PC-3 (cell line): ENCODE results near the gene LATS2. TPM values are rescaled to one million over a fixed set of nuclear protein-coding genes. Genes with fewer than 3 reads are reported as not detected.

Experiments used
- ATAC-seq: fragments of 200-7000 bp; cut with Tn5 transposase; 2 replicates; pipeline ENCODE4 v1.9.1; 2020; ENCODE audit warnings: mild to moderate bottlenecking, moderate library complexity
- BruUV-seq: library from RNA; stranded (reverse); fragments of 400-500 nt; replicated peaks from 2 replicates; lab custom pipeline; 2021; lab: Mats Ljungman, UMichigan
- CTCF ChIA-PET: fragments of 300-600 bp; sonication (Branson Sonifier 250); formaldehyde crosslinking; loops from one replicate; lab custom pipeline; 2022; ENCODE audit warnings: antibody characterized with exemption; lab: Charles Lee
- POLR2A ChIA-PET: fragments of 300-600 bp; sonication (Branson Sonifier 250); formaldehyde crosslinking; loops from one replicate; lab custom pipeline; 2022; ENCODE audit warnings: antibody characterized with exemption; ENCODE audit not compliant: unreplicated experiment; lab: Charles Lee
- DNase-seq: peaks from one replicate; pipeline ENCODE4 v3.0.0-alpha.2; 2015
- H2AFZ ChIP-seq: fragments of 300-600 bp; sonication (generic); 2 replicates; pipeline ENCODE4 v1.6.0; 2016; ENCODE audit warnings: antibody characterized with exemption, low read length
- H3F3A ChIP-seq: fragments of 300-600 bp; sonication (generic); one replicate; pipeline ENCODE4 v1.6.0; 2017; ENCODE audit warnings: antibody characterized with exemption, low read length, control low read depth, mild to moderate bottlenecking; ENCODE audit not compliant: unreplicated experiment
- H3K27ac ChIP-seq: fragments of 300-600 bp; sonication (generic); 2 replicates; pipeline ENCODE4 v1.5.1; 2016; ENCODE audit warnings: mild to moderate bottlenecking, low read length
- H3K27me3 ChIP-seq: fragments of 300-600 bp; sonication (generic); 2 replicates; pipeline ENCODE4 v1.6.1; 2016; ENCODE audit warnings: low read length, mixed read lengths
- H3K36me3 ChIP-seq: fragments of 300-600 bp; sonication (generic); 2 replicates; pipeline ENCODE4 v1.6.1; 2016; ENCODE audit warnings: low read depth, mixed run types, low read length, mixed read lengths
- H3K4me1 ChIP-seq: fragments of 300-600 bp; sonication (generic); 2 replicates; pipeline ENCODE4 v1.5.1; 2016; ENCODE audit warnings: low read length; ENCODE audit not compliant: insufficient read depth
- H3K4me2 ChIP-seq: fragments of 300-600 bp; sonication (generic); 2 replicates; pipeline ENCODE4 v1.6.0; 2016; ENCODE audit warnings: low read length
- H3K4me3 ChIP-seq: fragments of 300-600 bp; sonication (generic); 2 replicates; pipeline ENCODE4 v1.5.1; 2016; ENCODE audit warnings: mild to moderate bottlenecking, low read length, mixed read lengths
- H3K79me2 ChIP-seq: fragments of 300-600 bp; sonication (generic); 2 replicates; pipeline ENCODE4 v1.6.1; 2017; ENCODE audit warnings: low read length, mixed read lengths
- H3K9ac ChIP-seq: fragments of 300-600 bp; sonication (generic); 2 replicates; pipeline ENCODE4 v1.6.0; 2016; ENCODE audit warnings: mild to moderate bottlenecking, low read length
- H3K9me2 ChIP-seq: fragments of 300-600 bp; sonication (generic); replicated peaks from 2 replicates; pipeline ENCODE4 v1.6.1; 2016; ENCODE audit warnings: mixed run types, low read length, mixed read lengths
- H3K9me3 ChIP-seq: fragments of 300-600 bp; sonication (generic); 2 replicates; pipeline ENCODE4 v1.6.1; 2016; ENCODE audit warnings: low read length, mixed read lengths
- H4K20me1 ChIP-seq: fragments of 300-600 bp; sonication (generic); 2 replicates; pipeline ENCODE4 v1.6.1; 2016; ENCODE audit warnings: low read length, mixed read lengths
- CTCF ChIP-seq: fragments of 300-600 bp; sonication (generic); conservative IDR thresholded peaks from 2 replicates; pipeline ENCODE4 v1.5.1; 2017; ENCODE audit warnings: antibody characterized with exemption, low read depth, mild to moderate bottlenecking, low read length
- EZH2 ChIP-seq: fragments of 300-600 bp; sonication (generic); IDR thresholded peaks from one replicate; pipeline ENCODE4 v1.6.1; 2017; ENCODE audit warnings: antibody characterized with exemption, mild to moderate bottlenecking, low read length; ENCODE audit not compliant: unreplicated experiment
- EZH2phosphoT487 ChIP-seq: fragments of 300-600 bp; sonication (generic); IDR thresholded peaks from 2 replicates; pipeline ENCODE4 v1.6.1; 2018; ENCODE audit warnings: mild to moderate bottlenecking, antibody characterized with exemption, low read length, borderline replicate concordance
- intact Hi-C: fragments of 100-400 bp; cut with micrococcal nuclease; formaldehyde crosslinking; loops from 2 replicates; pipeline ENCODE4 v1.9.0; 2023
- total RNA-seq: library from RNA; depleted of rRNA; stranded (reverse); fragments of >200 nt; gene quantifications from 2 replicates; pipeline ENCODE4 v1.2.3, GENCODE V29; 2014

Gene LATS2
- total RNA-seq, 1 experiment from 2014 or later: 11.0 TPM

- H3K9ac ChIP-seq: no peak overlapping the region
- no peak for ATAC-seq
- H3K9me3 ChIP-seq: no peaks in the 10 kb centered on the region
- ChIA-PET POLR2A (no interaction called here), CTCF (no interaction called here)
- TF ChIP-seq CTCF (no peak), EZH2 (no peak), EZH2phosphoT487 (no peak)
- H3K4me1 ChIP-seq: no peaks in the 10 kb centered on the region
- H3K4me3 ChIP-seq: no peak overlapping the region
- BruUV-seq: no TSS peak
- H3K36me3 ChIP-seq: no peaks in the 10 kb centered on the region
- H3F3A ChIP-seq: no peaks in the 10 kb centered on the region
- H3K4me2 ChIP-seq: no peak overlapping the region
- peaks cover 66% of the 10 kb centered on the region for H3K79me2 ChIP-seq
- DNase-seq: no peak
- H3K27ac ChIP-seq: no peak overlapping the region
- no peaks in the 10 kb centered on the region for H3K9me2 ChIP-seq
- no peak overlapping the region for H2AFZ ChIP-seq
- H3K27me3 ChIP-seq: no peaks in the 10 kb centered on the region
- intact Hi-C loops: no loop called here
- H4K20me1 ChIP-seq: peaks cover 4% of the 10 kb centered on the region; the same call in 1 of the 2 replicates
Observed at GRCh38 chr13:21008026-21008425, 53.4 kb downstream of the LATS2 start.

DNA sequence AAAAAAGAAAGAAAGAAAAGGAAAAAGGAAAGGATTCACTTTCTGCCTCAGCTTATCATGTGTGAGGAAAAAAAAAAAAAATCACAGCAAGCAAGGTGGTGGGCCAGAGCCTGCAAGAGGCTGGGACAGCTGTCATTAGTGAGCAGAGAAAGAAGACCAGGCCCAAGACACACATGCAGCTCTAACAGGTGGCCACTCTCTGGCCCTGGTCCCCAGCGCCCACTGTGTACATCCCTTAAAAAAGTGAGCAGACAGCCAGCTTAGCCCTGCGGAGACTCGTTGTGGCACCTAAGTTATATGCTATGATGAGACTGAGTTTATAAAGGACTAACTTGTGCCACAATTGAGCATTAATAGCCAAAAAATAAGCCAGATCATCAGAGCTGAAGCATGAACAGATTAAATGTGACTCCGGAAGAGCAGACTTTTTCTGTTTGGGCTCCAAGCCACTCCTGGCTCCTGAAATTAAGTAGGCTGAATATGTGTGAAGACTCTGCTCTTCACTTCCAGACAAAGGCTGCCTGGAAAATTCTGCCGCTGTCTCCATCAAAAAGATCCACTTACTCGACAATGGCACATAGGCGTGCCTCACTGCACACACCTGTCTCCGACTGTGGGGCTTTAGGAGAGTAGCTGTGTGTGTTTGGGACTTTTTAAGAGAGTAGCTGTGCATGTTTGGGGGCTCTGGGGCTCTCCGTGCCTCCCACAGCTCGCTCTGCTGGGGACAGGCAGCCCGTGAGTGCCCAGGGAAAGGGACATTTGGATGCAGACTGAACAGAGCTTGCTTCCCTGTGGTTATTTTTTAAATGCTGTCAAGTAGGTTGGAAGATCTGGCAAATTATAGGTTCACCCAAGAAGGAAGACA is 55.0 kb downstream of the LATS2 start:
- POLR2A ChIA-PET: no interaction called here
- no peaks in the 10 kb centered on the region for H3K36me3 ChIP-seq
- no peaks in the 10 kb centered on the region for H3K27me3 ChIP-seq
- no TSS peak for BruUV-seq
- H4K20me1 ChIP-seq: peaks cover 4% of the 10 kb centered on the region; the same call in 1 of the 2 replicates
- H3F3A ChIP-seq: no peaks in the 10 kb centered on the region
- no peak overlapping the region for H3K9ac ChIP-seq
- H3K27ac ChIP-seq: no peak overlapping the region
- H3K9me2 ChIP-seq: no peaks in the 10 kb centered on the region
- peaks cover 50% of the 10 kb centered on the region for H3K79me2 ChIP-seq
- CTCF ChIA-PET: no interaction called here
- H3K4me3 ChIP-seq: no peak overlapping the region
- DNase-seq (no peak), ATAC-seq (no peak)
- H3K4me2 ChIP-seq: no peak overlapping the region
- no peaks in the 10 kb centered on the region for H3K4me1 ChIP-seq
- no peak overlapping the region for H2AFZ ChIP-seq
- intact Hi-C loops: no loop called here
- no peaks in the 10 kb centered on the region for H3K9me3 ChIP-seq
- TF ChIP-seq CTCF (no peak), EZH2phosphoT487 (no peak), EZH2 (no peak)

- Histone ChIP-seq H3F3A (no peaks in the 10 kb centered on the region), H3K27me3 (no peaks in the 10 kb centered on the region), H3K9me2 (no peaks in the 10 kb centered on the region), H3K9me3 (no peaks in the 10 kb centered on the region), H3K79me2 (peaks cover 38% of the 10 kb centered on the region), H3K36me3 (no peaks in the 10 kb centered on the region), H3K4me2 (no peak overlapping the region), H2AFZ (no peak overlapping the region), H3K27ac (no peak overlapping the region), H3K9ac (no peak overlapping the region), H4K20me1 (peaks cover 4% of the 10 kb centered on the region; the same call in 1 of the 2 replicates), H3K4me1 (no peaks in the 10 kb centered on the region), H3K4me3 (no peak overlapping the region)
- ChIA-PET CTCF (no interaction called here), POLR2A (no interaction called here)
- DNase-seq (no peak), ATAC-seq (no peak)
- no TSS peak for BruUV-seq
- intact Hi-C loops: no loop called here
- TF ChIP-seq EZH2 (no peak), CTCF (no peak), EZH2phosphoT487 (no peak)
Observed at GRCh38 chr13:21005193-21005592, 56.2 kb downstream of the LATS2 start.
